Vagina (tissue), 2 donors: ENCODE data around the gene LAMTOR3.

Experiments
- POLR2A ChIP-seq, 2 donors: fragments of 450-650 bp; IDR thresholded peaks; one replicate each; pipeline ENCODE4 v1.6.1; 2017; ENCODE audit warnings: antibody characterized with exemption in 2 of 2, mild to moderate bottlenecking in 2 of 2, moderate library complexity in 2 of 2
- TF ChIP-seq, protein P1 (sequence below), 3 experiments: fragments of 450-650 bp in 2 of 3; fragments of 200-600 bp in 1 of 3; sonication (generic) in 1 of 3; IDR thresholded peaks; one replicate each; pipeline ENCODE4 v1.5.1; 2017 to 2019; ENCODE audit warnings: antibody characterized with exemption in 3 of 3, mild to moderate bottlenecking in 2 of 3, moderate library complexity in 2 of 3

GRCh38 chr4:99856166-99856565 is 38.1 kb downstream of the LAMTOR3 start:
- TF ChIP-seq, protein P1, sequence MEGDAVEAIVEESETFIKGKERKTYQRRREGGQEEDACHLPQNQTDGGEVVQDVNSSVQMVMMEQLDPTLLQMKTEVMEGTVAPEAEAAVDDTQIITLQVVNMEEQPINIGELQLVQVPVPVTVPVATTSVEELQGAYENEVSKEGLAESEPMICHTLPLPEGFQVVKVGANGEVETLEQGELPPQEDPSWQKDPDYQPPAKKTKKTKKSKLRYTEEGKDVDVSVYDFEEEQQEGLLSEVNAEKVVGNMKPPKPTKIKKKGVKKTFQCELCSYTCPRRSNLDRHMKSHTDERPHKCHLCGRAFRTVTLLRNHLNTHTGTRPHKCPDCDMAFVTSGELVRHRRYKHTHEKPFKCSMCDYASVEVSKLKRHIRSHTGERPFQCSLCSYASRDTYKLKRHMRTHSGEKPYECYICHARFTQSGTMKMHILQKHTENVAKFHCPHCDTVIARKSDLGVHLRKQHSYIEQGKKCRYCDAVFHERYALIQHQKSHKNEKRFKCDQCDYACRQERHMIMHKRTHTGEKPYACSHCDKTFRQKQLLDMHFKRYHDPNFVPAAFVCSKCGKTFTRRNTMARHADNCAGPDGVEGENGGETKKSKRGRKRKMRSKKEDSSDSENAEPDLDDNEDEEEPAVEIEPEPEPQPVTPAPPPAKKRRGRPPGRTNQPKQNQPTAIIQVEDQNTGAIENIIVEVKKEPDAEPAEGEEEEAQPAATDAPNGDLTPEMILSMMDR (IDR thresholded peaks at IDR 0.05): no peak
- no peak for TF ChIP-seq POLR2A (IDR thresholded peaks at IDR 0.05)
